Mucosa of descending colon (tissue), 3 donors: ENCODE results near the gene LRRC8B. TPM values are rescaled to one million over a fixed set of nuclear protein-coding genes. Genes with fewer than 3 reads are reported as not detected.

Experiments used
- ATAC-seq: fragments of 200-7000 bp; cut with Tn5 transposase; one replicate; pipeline ENCODE4 v1.9.1; 2020; ENCODE audit warnings: mild to moderate bottlenecking, moderate library complexity
- DNase-seq, 3 donors: peaks; one replicate each; pipeline ENCODE4 v3.0.0-alpha.2; 2020
- H3K36me3 ChIP-seq: fragments of 200-600 bp; one replicate; pipeline ENCODE4 v1.8.0; 2021; ENCODE audit warnings: low read depth, mild to moderate bottlenecking
- H3K4me1 ChIP-seq: fragments of 200-600 bp; one replicate; pipeline ENCODE4 v1.8.0; 2021; ENCODE audit warnings: low read depth, mild to moderate bottlenecking
- H3K4me3 ChIP-seq: fragments of 200-600 bp; one replicate; pipeline ENCODE4 v1.8.0; 2021; ENCODE audit warnings: mild to moderate bottlenecking
- H3K9me3 ChIP-seq: fragments of 200-600 bp; one replicate; pipeline ENCODE4 v1.8.0; 2021; ENCODE audit warnings: mild to moderate bottlenecking
- intact Hi-C, 2 donors: fragments of 100-400 bp; cut with DNase I in 1 of 2; cut with micrococcal nuclease in 1 of 2; formaldehyde crosslinking; loops; one replicate each; pipeline versions ENCODE4 v1.11.0 to v1.11.1; 2022; cut with DNase I, micrococcal nuclease
- total RNA-seq, 3 donors: library from RNA; stranded (reverse); fragmentation: NEBNext Ultra II Directional in 2 of 3; extraction: Animal tissue kit (Norgen Biotek cat#: 25700) in 2 of 3; gene quantifications; one replicate each; pipeline versions ENCODE4 v1.2.1 to v1.2.4, GENCODE V29; 2021 to 2023
- TF ChIP-seq, protein P1 (sequence below): fragments of 200-600 bp; IDR thresholded peaks from one replicate; pipeline ENCODE4 v1.8.0; 2022; ENCODE audit warnings: antibody characterized with exemption, mild to moderate bottlenecking
- donor health status: DM: no; HTN: no; CAD: no; lungs with moderate emphysema.
- donor health status: DM: no; HTN: no; CAD: no.
- donor health status: DM: no; HTN: yes; CAD: no.

Gene LRRC8B
- total RNA-seq, 3 donors from 2014 or later, result 11.2 to 16.1 (median 11.6) TPM

DNA sequence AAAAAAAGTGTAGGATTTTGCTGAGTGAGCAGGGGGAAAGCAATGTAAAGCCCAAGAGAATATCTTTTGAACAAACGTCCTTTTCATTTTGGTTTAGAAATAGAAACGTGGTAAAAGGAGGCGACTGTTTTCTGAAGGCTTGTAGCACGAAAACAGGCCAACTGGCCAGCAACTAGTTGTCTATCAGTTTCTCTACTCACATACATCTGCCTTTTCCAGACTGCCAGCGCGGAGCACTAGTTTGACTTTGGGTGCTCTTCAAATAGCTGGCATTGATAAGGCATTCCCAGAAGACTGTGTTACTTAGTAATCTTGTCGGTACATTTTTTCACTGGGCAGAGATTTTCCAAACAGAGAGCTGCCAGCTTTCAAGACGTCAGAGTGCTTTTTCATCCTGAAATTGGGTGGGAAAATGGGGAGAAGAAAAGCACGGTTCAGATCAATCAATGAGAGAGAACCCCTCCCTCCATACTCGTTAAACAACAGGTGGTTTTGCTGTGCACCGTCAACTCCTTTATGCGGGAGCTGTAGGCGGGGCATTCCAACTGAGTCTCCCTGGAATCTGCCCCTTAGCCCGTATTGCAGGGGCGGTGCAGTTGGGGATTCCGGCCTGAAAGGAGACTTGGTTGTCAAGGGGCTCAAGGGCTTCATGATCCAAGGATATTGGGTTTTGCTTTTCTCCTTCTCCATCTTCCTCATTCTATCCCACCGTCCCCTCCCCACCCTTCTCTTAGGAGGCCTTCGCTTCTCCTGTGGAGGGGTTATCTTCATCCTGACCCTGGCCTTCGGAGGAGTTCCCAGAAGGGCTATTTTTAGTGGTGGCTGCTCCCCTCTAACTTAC, 107.4 kb downstream of the LRRC8B start:
- Histone ChIP-seq H3K4me1 (peaks cover 6% of the 10 kb centered on the region), H3K9me3 (no peaks in the 10 kb centered on the region), H3K4me3 (peak overlapping the region; percentile 46), H3K36me3 (no peaks in the 10 kb centered on the region)
- TF ChIP-seq, protein P1, sequence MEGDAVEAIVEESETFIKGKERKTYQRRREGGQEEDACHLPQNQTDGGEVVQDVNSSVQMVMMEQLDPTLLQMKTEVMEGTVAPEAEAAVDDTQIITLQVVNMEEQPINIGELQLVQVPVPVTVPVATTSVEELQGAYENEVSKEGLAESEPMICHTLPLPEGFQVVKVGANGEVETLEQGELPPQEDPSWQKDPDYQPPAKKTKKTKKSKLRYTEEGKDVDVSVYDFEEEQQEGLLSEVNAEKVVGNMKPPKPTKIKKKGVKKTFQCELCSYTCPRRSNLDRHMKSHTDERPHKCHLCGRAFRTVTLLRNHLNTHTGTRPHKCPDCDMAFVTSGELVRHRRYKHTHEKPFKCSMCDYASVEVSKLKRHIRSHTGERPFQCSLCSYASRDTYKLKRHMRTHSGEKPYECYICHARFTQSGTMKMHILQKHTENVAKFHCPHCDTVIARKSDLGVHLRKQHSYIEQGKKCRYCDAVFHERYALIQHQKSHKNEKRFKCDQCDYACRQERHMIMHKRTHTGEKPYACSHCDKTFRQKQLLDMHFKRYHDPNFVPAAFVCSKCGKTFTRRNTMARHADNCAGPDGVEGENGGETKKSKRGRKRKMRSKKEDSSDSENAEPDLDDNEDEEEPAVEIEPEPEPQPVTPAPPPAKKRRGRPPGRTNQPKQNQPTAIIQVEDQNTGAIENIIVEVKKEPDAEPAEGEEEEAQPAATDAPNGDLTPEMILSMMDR, result no peak
- intact Hi-C loops, result loop anchor here in 1 of 2 donors (10.0 kb wide), 1 partner anchor 133 kb away; no protein-coding TSS in a partner anchor
- DNase-seq (peak in 1 of 3 donors; percentile 33), ATAC-seq (no peak)

DNA sequence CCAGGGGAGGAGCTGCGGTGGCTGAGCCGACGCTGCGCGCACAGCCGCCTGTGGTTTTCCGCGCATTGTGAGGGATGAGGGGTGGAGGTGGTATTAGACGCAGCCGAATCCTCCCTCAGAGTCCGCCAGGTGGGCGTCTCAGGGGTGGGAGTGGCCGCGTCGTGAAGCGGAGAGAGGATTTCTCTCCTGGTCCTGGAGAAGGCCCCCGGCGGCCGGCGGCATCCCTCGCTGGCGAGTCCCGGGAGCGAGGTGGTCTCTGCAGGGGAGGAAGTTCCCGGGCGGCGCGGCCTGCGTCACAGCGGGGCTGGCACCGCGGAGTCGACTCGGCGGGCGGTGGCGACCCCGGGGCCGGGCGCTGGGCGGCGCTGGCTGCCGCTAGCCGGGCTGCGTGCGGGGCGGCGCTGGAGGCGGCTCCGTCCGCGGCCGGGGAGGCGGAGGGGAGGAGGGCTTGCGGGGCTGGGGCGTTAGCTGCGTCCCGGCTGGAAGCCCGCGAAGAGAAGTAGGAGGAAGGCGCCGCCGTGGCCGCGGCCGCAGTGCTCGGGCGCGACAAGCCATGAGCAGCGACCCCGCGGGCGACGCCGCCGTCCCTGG, 108.1 kb downstream of the LRRC8B start, which contains the start of gene LRRC8C:
LRRC8C (plus strand) TSS at position 464 of the 591 bp plus-strand sequence. CDS start 53,354 bp downstream, outside the sequence.
- ATAC-seq (peak; percentile 94), DNase-seq (peak; percentile 73 to 90 (median 86))
- TF ChIP-seq, protein P1, result peak; percentile 39
- intact Hi-C loops, result loop anchor here in 1 of 2 donors (10.0 kb wide), 1 partner anchor 132 kb away; no protein-coding TSS in a partner anchor
- Histone ChIP-seq H3K4me3 (peak within 1 kb of the TSS; percentile 46), H3K4me1 (peaks cover 6% of the 10 kb centered on the region), H3K9me3 (no peaks in the 10 kb centered on the region), H3K36me3 (no peaks in the 10 kb centered on the region)

DNA sequence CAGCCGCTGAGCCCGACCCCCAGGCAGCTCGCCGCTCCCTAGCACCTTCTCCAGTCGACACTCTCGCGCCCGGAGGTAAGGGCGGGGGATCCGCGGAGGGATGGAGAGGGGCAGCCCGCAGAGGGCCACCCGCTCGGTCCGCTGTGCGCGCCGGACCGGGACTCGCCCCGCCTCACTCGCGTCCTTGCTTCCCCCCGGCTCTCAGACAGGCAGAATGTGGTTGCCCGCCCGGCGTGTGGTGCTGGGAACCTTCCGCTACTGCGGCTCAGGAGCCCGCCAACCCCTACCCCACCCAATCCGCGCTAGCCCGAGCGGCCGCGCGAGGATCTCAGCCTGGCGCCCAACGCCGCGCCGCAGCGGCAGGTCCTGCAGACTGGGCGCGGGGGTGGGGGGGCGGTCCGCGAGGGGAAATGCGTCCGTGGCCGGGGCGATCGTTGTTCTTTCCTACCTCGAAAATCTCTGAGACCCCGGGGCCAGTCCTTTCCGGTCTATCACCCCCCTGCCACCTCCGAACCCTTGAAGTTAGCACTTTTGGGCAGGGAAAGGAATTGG, 108.7 kb downstream of the LRRC8B start:
- peak overlapping the region; percentile 46 for H3K4me3 ChIP-seq
- no peaks in the 10 kb centered on the region for H3K9me3 ChIP-seq
- TF ChIP-seq, protein P1, result no peak
- DNase-seq, result peak; percentile 32 to 77 (median 65)
- H3K4me1 ChIP-seq, result peaks cover 6% of the 10 kb centered on the region
- ATAC-seq, result peak; percentile 66
- H3K36me3 ChIP-seq, result no peaks in the 10 kb centered on the region
- intact Hi-C loops, result loop anchor here in 1 of 2 donors (10.0 kb wide), 1 partner anchor 131 kb away; no protein-coding TSS in a partner anchor

DNA sequence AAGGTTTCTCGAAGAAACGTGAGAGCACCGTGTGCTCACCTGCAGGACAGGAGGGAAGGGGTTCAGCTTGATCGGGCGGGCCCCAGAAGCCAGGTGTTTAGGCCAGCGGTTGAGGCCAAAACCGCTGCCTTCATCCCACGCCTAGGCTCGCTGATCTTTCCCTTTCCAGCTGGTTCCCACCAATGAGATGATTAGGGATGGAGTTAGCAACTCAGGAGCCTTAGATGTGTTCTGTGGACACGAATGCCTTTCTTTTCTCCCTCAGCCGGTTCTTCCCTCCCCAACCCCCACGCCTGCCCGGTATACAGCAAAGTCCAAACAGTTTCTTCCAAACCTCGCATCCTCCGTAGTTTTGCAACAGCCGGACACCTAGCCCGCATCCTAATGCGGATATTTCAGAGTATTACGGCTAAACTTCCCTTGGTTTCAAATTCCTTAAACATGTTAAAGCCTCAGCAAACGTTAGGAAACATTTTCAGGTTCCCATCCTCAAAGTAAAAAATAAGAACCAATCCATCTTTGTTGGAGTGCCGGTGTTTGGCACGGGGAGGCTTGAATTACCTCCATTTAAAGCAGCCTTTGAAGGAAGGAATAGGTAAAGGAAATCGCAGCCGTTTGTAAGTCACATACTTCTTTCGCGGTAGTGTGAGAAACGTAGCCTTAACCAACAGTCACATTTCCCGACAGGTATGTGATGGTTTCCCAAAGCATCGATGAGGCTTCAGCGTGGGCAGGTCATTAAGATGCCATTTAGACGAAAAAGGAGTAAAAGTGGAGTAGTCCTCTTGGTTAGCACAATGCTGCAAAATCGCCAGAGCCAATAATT, 109.4 kb downstream of the LRRC8B start:
- DNase-seq (peak in 1 of 3 donors; percentile 19), ATAC-seq (peak; percentile 2)
- H3K36me3 ChIP-seq, result no peaks in the 10 kb centered on the region
- TF ChIP-seq, protein P1, result no peak
- intact Hi-C loops, result loop anchor here in 1 of 2 donors (10.0 kb wide), 1 partner anchor 131 kb away; no protein-coding TSS in a partner anchor
- peaks cover 6% of the 10 kb centered on the region for H3K4me1 ChIP-seq
- H3K4me3 ChIP-seq, result peak overlapping the region; percentile 46
- H3K9me3 ChIP-seq, result no peaks in the 10 kb centered on the region
